ENCODE data around the gene EGR1. TPM values are rescaled to one million over a fixed set of nuclear protein-coding genes. Genes with fewer than 3 reads are reported as not detected.

EGR1 gene
- total RNA-seq, 1 donor from 2014 or later = 85.6 TPM

DNA sequence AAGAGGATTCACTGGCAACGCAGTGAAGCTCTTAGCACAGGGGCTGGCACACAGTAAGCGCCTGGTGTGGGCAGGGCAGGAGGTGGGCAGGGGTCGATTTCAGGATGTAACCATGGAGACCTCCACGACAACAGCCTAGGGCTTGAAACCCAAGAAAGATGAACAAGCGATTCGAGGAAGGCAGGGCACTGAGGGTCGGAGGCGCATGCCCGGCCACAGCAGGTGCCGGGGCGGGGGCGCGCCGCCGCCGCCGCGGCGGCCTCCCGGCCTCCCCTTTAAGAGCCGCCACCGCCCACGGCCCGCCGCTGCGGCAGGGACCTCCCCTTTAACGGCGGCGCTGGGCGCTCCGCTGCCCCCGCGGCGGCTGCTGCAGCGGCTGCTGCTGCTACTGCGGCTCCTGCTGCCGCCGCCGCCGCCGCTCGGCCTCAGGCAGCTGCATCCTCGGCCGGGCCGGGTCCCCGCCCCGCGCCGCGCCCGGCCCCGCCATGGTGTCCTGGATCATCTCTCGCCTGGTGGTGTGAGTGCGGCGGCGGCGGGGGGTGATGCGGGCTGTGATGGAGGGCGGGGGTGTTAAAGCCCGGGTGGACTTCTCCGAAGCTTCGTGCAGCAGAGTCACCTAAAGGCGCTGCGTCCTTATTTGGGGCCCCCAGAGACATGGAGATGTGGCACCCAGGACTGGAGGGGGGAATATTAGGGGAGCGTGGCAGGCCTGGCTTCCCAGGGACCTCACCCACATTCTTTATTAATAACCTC, 26.4 kb upstream of the EGR1 start, which contains the start of gene REEP2:
REEP2 (plus strand) TSS at position 334 of the 753 bp plus-strand sequence; CDS start at position 486, 152 bp downstream.
- peaks cover 29% of the 10 kb centered on the region for H3K36me3 ChIP-seq
- H3K4me3 ChIP-seq = peak within 1 kb of the TSS; percentile 40
- TF ChIP-seq, protein P1, sequence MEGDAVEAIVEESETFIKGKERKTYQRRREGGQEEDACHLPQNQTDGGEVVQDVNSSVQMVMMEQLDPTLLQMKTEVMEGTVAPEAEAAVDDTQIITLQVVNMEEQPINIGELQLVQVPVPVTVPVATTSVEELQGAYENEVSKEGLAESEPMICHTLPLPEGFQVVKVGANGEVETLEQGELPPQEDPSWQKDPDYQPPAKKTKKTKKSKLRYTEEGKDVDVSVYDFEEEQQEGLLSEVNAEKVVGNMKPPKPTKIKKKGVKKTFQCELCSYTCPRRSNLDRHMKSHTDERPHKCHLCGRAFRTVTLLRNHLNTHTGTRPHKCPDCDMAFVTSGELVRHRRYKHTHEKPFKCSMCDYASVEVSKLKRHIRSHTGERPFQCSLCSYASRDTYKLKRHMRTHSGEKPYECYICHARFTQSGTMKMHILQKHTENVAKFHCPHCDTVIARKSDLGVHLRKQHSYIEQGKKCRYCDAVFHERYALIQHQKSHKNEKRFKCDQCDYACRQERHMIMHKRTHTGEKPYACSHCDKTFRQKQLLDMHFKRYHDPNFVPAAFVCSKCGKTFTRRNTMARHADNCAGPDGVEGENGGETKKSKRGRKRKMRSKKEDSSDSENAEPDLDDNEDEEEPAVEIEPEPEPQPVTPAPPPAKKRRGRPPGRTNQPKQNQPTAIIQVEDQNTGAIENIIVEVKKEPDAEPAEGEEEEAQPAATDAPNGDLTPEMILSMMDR (IDR thresholded peaks at IDR 0.05) = no peak
- peaks cover 3% of the 10 kb centered on the region for H3K27me3 ChIP-seq
- DNase-seq = peak; percentile 79
- H3K4me1 ChIP-seq = peaks cover 11% of the 10 kb centered on the region
- no peak within 1 kb of the TSS for H3K27ac ChIP-seq
- intact Hi-C loops (cut with DNase I) = no loop called here
- H3K9me3 ChIP-seq = no peaks in the 10 kb centered on the region
- ATAC-seq = peak; percentile 86

DNA sequence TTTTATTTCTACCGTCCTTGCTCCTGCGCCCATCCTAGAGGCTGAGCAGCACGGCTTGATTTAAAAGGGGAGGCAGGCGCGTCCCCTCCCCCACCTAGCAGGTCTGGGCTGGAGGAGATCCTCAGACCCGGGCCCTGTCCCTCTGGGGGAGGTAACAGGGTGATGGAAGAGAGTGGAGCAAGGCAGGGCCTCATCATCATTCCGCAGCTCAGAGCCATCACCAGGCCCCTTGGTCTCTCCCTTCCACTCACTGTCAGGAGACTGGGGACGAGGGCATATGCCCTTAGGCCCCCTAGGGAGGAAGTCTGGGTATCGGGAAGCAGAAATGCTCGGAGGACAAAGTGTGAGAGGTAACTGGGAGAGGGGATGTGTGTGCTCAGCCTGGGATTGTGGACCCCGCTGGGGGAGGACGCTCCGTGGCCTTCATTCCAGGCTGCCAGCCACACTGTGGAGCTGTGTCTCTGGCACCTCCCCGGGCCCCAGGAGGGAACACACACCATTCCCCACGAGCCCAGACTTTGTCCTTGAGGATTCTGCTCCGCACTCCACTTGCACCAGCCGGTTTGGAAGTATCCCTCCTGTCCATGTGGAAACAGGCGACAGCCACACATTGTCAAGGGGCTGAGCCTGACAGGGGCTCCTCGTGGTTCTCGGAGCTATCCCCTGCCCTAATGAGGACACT, 25.7 kb upstream of the EGR1 start:
- peak; percentile 4 for ATAC-seq
- Histone ChIP-seq H3K36me3 (peaks cover 22% of the 10 kb centered on the region), H3K27me3 (peaks cover 3% of the 10 kb centered on the region), H3K9me3 (no peaks in the 10 kb centered on the region), H3K27ac (no peak overlapping the region), H3K4me3 (peak overlapping the region; percentile 40), H3K4me1 (peaks cover 11% of the 10 kb centered on the region)
- intact Hi-C loops (cut with DNase I) = no loop called here
- peak; percentile 61 for DNase-seq
- TF ChIP-seq, protein P1 (IDR thresholded peaks at IDR 0.05) = no peak

DNA sequence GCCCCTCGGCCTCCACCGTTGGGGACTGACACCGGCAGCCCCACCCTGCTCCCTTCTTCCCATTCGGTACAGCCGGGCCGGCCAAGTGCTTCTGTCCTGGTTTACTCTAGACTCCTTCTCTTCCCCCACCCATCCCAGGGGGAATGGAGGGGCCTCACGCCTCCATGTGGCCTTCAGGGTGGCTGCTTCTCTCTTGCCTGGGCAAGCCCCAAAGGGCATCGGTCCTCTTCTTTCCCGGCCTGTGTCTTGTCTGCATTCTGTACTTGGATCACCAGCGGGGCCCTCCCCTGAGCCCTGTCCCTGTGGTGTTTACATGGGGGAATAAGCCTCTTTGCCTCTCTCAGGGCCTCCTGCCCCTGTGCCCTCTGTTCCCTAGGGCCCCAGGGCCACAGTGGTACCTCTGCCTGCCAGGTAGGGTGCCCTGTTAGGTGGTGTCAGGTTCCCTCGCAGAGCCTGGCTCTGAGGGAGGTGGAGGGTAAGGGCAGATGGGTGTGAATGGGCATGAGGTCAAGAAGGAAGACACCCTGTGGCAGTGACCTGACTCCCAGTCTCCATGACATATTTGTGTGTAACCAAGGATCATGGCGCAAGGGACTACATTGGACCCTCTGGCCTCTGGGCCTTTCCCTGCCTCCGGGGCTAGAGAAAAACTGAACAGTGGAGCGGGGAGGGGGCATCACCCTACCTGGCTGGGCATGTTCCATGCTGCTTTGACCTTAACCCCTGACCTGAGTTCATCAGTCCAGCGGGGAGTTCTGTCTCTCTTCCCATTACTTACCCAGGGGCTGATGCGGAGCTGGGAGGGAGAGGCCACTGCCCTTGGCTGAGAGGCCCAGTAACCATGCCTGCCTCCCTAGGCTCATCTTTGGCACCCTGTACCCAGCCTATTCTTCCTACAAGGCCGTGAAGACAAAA, 24.9 kb upstream of the EGR1 start:
- ATAC-seq (no peak), DNase-seq (peak; percentile 48)
- H3K27me3 ChIP-seq = peaks cover 3% of the 10 kb centered on the region
- H3K9me3 ChIP-seq = no peaks in the 10 kb centered on the region
- no peak overlapping the region for H3K4me3 ChIP-seq
- intact Hi-C loops (cut with DNase I) = no loop called here
- no peak overlapping the region for H3K27ac ChIP-seq
- peaks cover 14% of the 10 kb centered on the region for H3K36me3 ChIP-seq
- H3K4me1 ChIP-seq = peaks cover 11% of the 10 kb centered on the region
- TF ChIP-seq, protein P1 (IDR thresholded peaks at IDR 0.05) = no peak

DNA sequence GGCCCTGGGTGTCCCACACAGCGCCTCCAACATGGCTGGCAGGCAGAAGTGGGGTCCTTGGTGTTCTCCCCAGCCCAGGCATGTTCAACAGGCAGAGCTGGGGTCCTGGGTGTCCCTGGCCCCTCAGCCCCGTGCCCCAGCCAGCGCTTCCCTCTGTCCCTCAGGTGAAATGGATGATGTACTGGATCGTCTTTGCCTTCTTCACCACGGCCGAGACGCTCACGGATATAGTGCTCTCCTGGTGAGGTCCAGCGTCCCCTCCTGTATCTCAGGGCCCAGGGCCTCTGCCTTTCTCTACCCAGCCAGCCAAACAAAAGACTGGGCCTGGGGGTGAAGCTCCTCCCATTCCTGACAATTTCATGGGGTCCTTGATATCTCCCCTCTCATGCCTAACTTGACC, 24.1 kb upstream of the EGR1 start:
- intact Hi-C loops (cut with DNase I) = no loop called here
- Histone ChIP-seq H3K36me3 (peaks cover 6% of the 10 kb centered on the region), H3K4me3 (no peak overlapping the region), H3K9me3 (no peaks in the 10 kb centered on the region), H3K27ac (no peak overlapping the region), H3K4me1 (peaks cover 11% of the 10 kb centered on the region), H3K27me3 (peaks cover 3% of the 10 kb centered on the region)
- ATAC-seq (no peak), DNase-seq (peak; percentile 40)
- TF ChIP-seq, protein P1 (IDR thresholded peaks at IDR 0.05) = no peak

DNA sequence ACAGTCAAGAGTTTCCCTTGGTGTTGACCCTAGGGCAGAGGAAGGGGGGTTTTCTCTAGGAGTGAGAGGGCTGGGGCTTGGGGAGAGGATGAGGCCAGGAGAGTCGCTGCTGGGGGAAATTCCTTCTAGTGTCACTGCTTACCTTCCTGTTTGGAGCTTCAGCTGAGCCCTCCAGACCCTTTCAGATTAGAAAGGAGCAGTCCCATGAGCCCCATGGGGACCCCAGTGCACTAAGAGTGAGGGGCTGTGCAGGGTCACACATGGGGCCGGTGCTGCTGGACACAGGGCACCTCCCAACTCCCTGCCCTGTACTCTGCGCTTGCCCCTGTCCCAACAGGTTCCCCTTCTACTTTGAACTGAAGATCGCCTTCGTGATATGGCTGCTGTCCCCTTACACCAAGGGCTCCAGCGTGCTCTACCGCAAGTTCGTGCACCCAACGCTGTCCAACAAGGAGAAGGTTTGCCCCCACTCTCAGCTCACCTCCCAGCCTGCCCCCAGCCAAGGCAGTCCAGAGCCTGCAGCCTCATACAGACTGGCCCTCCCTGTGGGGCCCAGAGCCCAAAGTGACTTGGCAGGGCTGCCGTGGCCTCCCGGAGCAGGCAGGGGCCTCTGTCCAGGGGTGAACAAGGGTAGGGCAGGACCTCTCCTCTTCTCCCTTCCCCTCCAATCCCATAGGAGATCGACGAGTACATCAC, 21.1 kb upstream of the EGR1 start:
- Histone ChIP-seq H3K9me3 (no peaks in the 10 kb centered on the region), H3K4me1 (peaks cover 3% of the 10 kb centered on the region), H3K4me3 (no peak overlapping the region), H3K36me3 (no peaks in the 10 kb centered on the region), H3K27me3 (peaks cover 3% of the 10 kb centered on the region), H3K27ac (no peak overlapping the region)
- TF ChIP-seq, protein P1 (IDR thresholded peaks at IDR 0.05) = no peak
- no peak for ATAC-seq
- intact Hi-C loops (cut with DNase I) = no loop called here
- peak; percentile 54 for DNase-seq
